Astrocyte (in vitro differentiated cells and primary cell): Measurements from ENCODE around the gene SFTPA2.
"Not testable (repeated sequence)": the region's sequence is repeated elsewhere in the genome, so short reads cannot be mapped to it uniquely, and the experiment has no call there.

Experiments
- EZH2 ChIP-seq: IDR thresholded peaks from 2 replicates; pipeline ENCODE4 v1.6.1; 2012; ENCODE audit warnings: mild to moderate bottlenecking, low read length, inconsistent platforms; ENCODE audit not compliant: insufficient read depth
- TF ChIP-seq, protein P1 (sequence below): IDR thresholded peaks from 2 replicates; pipeline ENCODE4 v1.5.1; 2011; ENCODE audit warnings: low read depth, mild to moderate bottlenecking, inconsistent platforms, low read length, moderate library complexity; ENCODE audit not compliant: insufficient read depth

- TF ChIP-seq, protein P1, sequence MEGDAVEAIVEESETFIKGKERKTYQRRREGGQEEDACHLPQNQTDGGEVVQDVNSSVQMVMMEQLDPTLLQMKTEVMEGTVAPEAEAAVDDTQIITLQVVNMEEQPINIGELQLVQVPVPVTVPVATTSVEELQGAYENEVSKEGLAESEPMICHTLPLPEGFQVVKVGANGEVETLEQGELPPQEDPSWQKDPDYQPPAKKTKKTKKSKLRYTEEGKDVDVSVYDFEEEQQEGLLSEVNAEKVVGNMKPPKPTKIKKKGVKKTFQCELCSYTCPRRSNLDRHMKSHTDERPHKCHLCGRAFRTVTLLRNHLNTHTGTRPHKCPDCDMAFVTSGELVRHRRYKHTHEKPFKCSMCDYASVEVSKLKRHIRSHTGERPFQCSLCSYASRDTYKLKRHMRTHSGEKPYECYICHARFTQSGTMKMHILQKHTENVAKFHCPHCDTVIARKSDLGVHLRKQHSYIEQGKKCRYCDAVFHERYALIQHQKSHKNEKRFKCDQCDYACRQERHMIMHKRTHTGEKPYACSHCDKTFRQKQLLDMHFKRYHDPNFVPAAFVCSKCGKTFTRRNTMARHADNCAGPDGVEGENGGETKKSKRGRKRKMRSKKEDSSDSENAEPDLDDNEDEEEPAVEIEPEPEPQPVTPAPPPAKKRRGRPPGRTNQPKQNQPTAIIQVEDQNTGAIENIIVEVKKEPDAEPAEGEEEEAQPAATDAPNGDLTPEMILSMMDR: not testable (repeated sequence)
- TF ChIP-seq EZH2: not testable (repeated sequence)
Observed at GRCh38 chr10:79509306-79509933, 50.8 kb downstream of the SFTPA2 start.
